GM12873 (cell line): ENCODE measurements around the gene PGM1.

Experiments used
- CTCF ChIP-seq: IDR thresholded peaks from 2 replicates; pipeline ENCODE4 v1.5.1; 2012; ENCODE audit warnings: low read depth, mild to moderate bottlenecking, moderate library complexity, low read length, control low read depth; ENCODE audit not compliant: insufficient read depth; ENCODE audit errors: missing control alignments

The PGM1 gene

GRCh38 chr1:63593303-63593885 lies at the start of gene PGM1:
Gene PGM1, plus strand, starts transcription at chr1:63593411. Its CDS starts 78 bp downstream, at chr1:63593489.
- no peak for TF ChIP-seq CTCF

GRCh38 chr1:63545780-63546179 lies 47.4 kb upstream of the PGM1 start:
- TF ChIP-seq CTCF: no peak

GRCh38 chr1:63547621-63548294 lies 45.5 kb upstream of the PGM1 start:
- TF ChIP-seq CTCF: no peak

- TF ChIP-seq CTCF: no peak
These were observed 44.9 kb upstream of the PGM1 start for GRCh38 chr1:63548303-63548702.

- no peak for TF ChIP-seq CTCF
These were observed 44.3 kb upstream of the PGM1 start for GRCh38 chr1:63548877-63549276.

GRCh38 chr1:63555480-63555879 lies 37.7 kb upstream of the PGM1 start:
- no peak for TF ChIP-seq CTCF

- TF ChIP-seq CTCF: peak; percentile 49
These were observed 35.7 kb upstream of the PGM1 start for GRCh38 chr1:63557365-63557987.
